GM06990 (cell line): ENCODE data around the gene PACRG.

Experiments
- DNase-seq: peaks from one replicate; pipeline ENCODE4 v3.0.0-alpha.2; 2011; ENCODE audit not compliant: insufficient read length; ENCODE audit errors: extremely low read depth
- H3K27me3 ChIP-seq: replicated peaks from 2 replicates; pipeline ENCODE4 v1.6.0; 2011; ENCODE audit warnings: low read length; ENCODE audit not compliant: control insufficient read depth, insufficient read depth
- H3K36me3 ChIP-seq: 2 replicates; pipeline ENCODE4 v1.5.1; 2011; ENCODE audit warnings: low read length; ENCODE audit not compliant: control insufficient read depth, insufficient read depth
- H3K4me3 ChIP-seq: replicated peaks from 2 replicates; pipeline ENCODE4 v1.5.1; 2011; ENCODE audit warnings: low read depth, mild to moderate bottlenecking, control low read depth, low read length
- CTCF ChIP-seq: IDR thresholded peaks from 2 replicates; pipeline ENCODE4 v1.5.1; 2011; ENCODE audit warnings: low read length, control low read depth, mild to moderate bottlenecking, inconsistent platforms; ENCODE audit not compliant: insufficient read depth, poor library complexity, severe bottlenecking

PACRG gene

GRCh38 chr6:163122365-163122764 lies 394.6 kb downstream of the PACRG start:
- Histone ChIP-seq H3K36me3 (no peaks in the 10 kb centered on the region), H3K4me3 (no peak overlapping the region), H3K27me3 (no peaks in the 10 kb centered on the region)
- no peak for TF ChIP-seq CTCF
- no peak for DNase-seq

GRCh38 chr6:163123098-163123497 lies 395.3 kb downstream of the PACRG start:
- H3K36me3 ChIP-seq: no peaks in the 10 kb centered on the region
- no peak for DNase-seq
- H3K27me3 ChIP-seq: no peaks in the 10 kb centered on the region
- H3K4me3 ChIP-seq: no peak overlapping the region
- TF ChIP-seq CTCF: no peak

GRCh38 chr6:163126741-163127140 lies 399.0 kb downstream of the PACRG start:
- no peak for DNase-seq
- TF ChIP-seq CTCF: no peak
- Histone ChIP-seq H3K36me3 (no peaks in the 10 kb centered on the region), H3K27me3 (no peaks in the 10 kb centered on the region), H3K4me3 (no peak overlapping the region)

- Histone ChIP-seq H3K27me3 (no peaks in the 10 kb centered on the region), H3K4me3 (no peak overlapping the region)
- no peak for TF ChIP-seq CTCF
These were observed 399.8 kb downstream of the PACRG start for GRCh38 chr6:163127587-163127986.

GRCh38 chr6:163128324-163128723 lies 400.6 kb downstream of the PACRG start:
- Histone ChIP-seq H3K36me3 (no peaks in the 10 kb centered on the region), H3K27me3 (no peaks in the 10 kb centered on the region), H3K4me3 (no peak overlapping the region)
- TF ChIP-seq CTCF: no peak
- no peak for DNase-seq

More at GRCh38 chr6:163127587-163127986, 399.8 kb downstream of the PACRG start:
- no peaks in the 10 kb centered on the region for H3K36me3 ChIP-seq
- DNase-seq: no peak

- H3K4me3 ChIP-seq: no peak overlapping the region
- no peaks in the 10 kb centered on the region for H3K27me3 ChIP-seq
- no peak for DNase-seq
- no peaks in the 10 kb centered on the region for H3K36me3 ChIP-seq
- TF ChIP-seq CTCF: no peak
These were observed 404.4 kb downstream of the PACRG start for GRCh38 chr6:163132050-163132750.
